IMR-90 (cell line): ENCODE data around the gene RUFY2. TPM values are rescaled to one million over a fixed set of nuclear protein-coding genes. Genes with fewer than 3 reads are reported as not detected.

Experiments used
- ATAC-seq: fragments of 200-7000 bp; cut with Tn5 transposase; 2 replicates; pipeline ENCODE4 v1.9.1; 2020; ENCODE audit warnings: low read depth, mild to moderate bottlenecking, moderate library complexity
- BruUV-seq: library from RNA; stranded (reverse); fragments of 400-500 nt; replicated peaks from 2 replicates; lab custom pipeline; 2021; lab: Mats Ljungman, UMichigan
- CTCF ChIA-PET: fragments of 300-600 bp; formaldehyde crosslinking; extraction: SDS; loops from one replicate; lab custom pipeline; 2021; ENCODE audit warnings: antibody characterized with exemption; lab: Yijun Ruan, JAX
- POLR2A ChIA-PET: fragments of 300-600 bp; sonication (Branson Sonifier 250); formaldehyde crosslinking; loops from one replicate; lab custom pipeline; 2022; ENCODE audit warnings: antibody characterized with exemption; ENCODE audit not compliant: unreplicated experiment; lab: Charles Lee
- DNase-seq: peaks from one replicate; pipeline ENCODE4 v3.0.0; 2013
- H2AFZ ChIP-seq: replicated peaks from 2 replicates; pipeline ENCODE3; 2013; ENCODE audit warnings: low read length, mild to moderate bottlenecking; ENCODE audit not compliant: poor library complexity
- H2AK5ac ChIP-seq: 2 replicates; pipeline ENCODE4 v1.6.1; 2013; ENCODE audit warnings: low read depth, low read length, inconsistent platforms
- H2AK9ac ChIP-seq: replicated peaks from 2 replicates; pipeline ENCODE3; 2013; ENCODE audit warnings: mild to moderate bottlenecking, low read depth, low read length, moderate library complexity; ENCODE audit not compliant: poor library complexity
- H2BK120ac ChIP-seq: 2 replicates; pipeline ENCODE4 v1.6.1; 2013; ENCODE audit warnings: low read depth, low read length, inconsistent platforms
- H2BK15ac ChIP-seq: 3 replicates; pipeline ENCODE4 v1.6.1; 2013; ENCODE audit warnings: low read depth, low read length, inconsistent platforms
- H2BK20ac ChIP-seq: 2 replicates; pipeline ENCODE4 v1.6.1; 2013; ENCODE audit warnings: low read depth, mild to moderate bottlenecking, inconsistent platforms, low read length, moderate library complexity
- H2BK5ac ChIP-seq: 2 replicates; pipeline ENCODE4 v1.6.1; 2013; ENCODE audit warnings: mild to moderate bottlenecking, low read depth, low read length, inconsistent platforms; ENCODE audit not compliant: poor library complexity, severe bottlenecking
- H3K14ac ChIP-seq: replicated peaks from 2 replicates; pipeline ENCODE4 v1.6.1; 2013; ENCODE audit warnings: low read depth, low read length, inconsistent platforms
- H3K18ac ChIP-seq: 2 replicates; pipeline ENCODE4 v1.6.1; 2013; ENCODE audit warnings: low read depth, low read length, control low read depth
- H3K23ac ChIP-seq: 2 replicates; pipeline ENCODE4 v1.6.1; 2013; ENCODE audit warnings: low read depth, low read length, inconsistent platforms
- H3K27ac ChIP-seq: 2 replicates; pipeline ENCODE4 v1.5.1; 2013; ENCODE audit warnings: mild to moderate bottlenecking, control low read depth, low read length; ENCODE audit not compliant: insufficient read depth
- H3K27me3 ChIP-seq: 2 replicates; pipeline ENCODE4 v1.6.1; 2013; ENCODE audit warnings: low read length; ENCODE audit not compliant: control insufficient read depth, insufficient read depth
- H3K36me3 ChIP-seq: 2 replicates; pipeline ENCODE4 v1.6.1; 2013; ENCODE audit warnings: low read length, mixed read lengths; ENCODE audit not compliant: control insufficient read depth, insufficient read depth
- H3K4ac ChIP-seq: 2 replicates; pipeline ENCODE4 v1.6.1; 2013; ENCODE audit warnings: low read depth, low read length, inconsistent platforms
- H3K4me1 ChIP-seq: 2 replicates; pipeline ENCODE4 v1.6.1; 2013; ENCODE audit warnings: low read length, mixed read lengths; ENCODE audit not compliant: control insufficient read depth, insufficient read depth
- H3K4me2 ChIP-seq: 2 replicates; pipeline ENCODE4 v1.6.1; 2013; ENCODE audit warnings: low read depth, mild to moderate bottlenecking, control low read depth, low read length, moderate library complexity
- H3K4me3 ChIP-seq: 2 replicates; pipeline ENCODE4 v1.5.1; 2013; ENCODE audit warnings: low read depth, mild to moderate bottlenecking, control low read depth, low read length, moderate library complexity; ENCODE audit not compliant: insufficient read depth
- H3K56ac ChIP-seq: 2 replicates; pipeline ENCODE4 v1.6.1; 2013; ENCODE audit warnings: low read length, inconsistent platforms; ENCODE audit not compliant: insufficient read depth; ENCODE audit errors: extremely low read depth
- H3K79me1 ChIP-seq, 2 experiments: 2 replicates each; pipeline ENCODE4 v1.6.1; 2013; ENCODE audit warnings: low read length in 2 of 2, inconsistent platforms in 1 of 2, low read depth in 1 of 2
- H3K9ac ChIP-seq: 2 replicates; pipeline ENCODE4 v1.6.1; 2013; ENCODE audit warnings: low read depth, low read length, control low read depth
- H3K9me1 ChIP-seq: 2 replicates; pipeline ENCODE4 v1.6.1; 2013; ENCODE audit warnings: low read length, inconsistent platforms; ENCODE audit not compliant: insufficient read depth
- H3K9me3 ChIP-seq: 2 replicates; pipeline ENCODE4 v1.6.1; 2013; ENCODE audit warnings: low read length; ENCODE audit not compliant: control insufficient read depth, insufficient read depth
- H4K20me1 ChIP-seq: 2 replicates; pipeline ENCODE4 v1.6.1; 2013; ENCODE audit warnings: low read length, inconsistent platforms; ENCODE audit not compliant: insufficient read depth
- H4K5ac ChIP-seq: 2 replicates; pipeline ENCODE4 v1.6.1; 2013; ENCODE audit warnings: mild to moderate bottlenecking, low read depth, low read length, control low read depth
- H4K8ac ChIP-seq, 2 experiments: 2 replicates each; pipeline ENCODE4 v1.6.1; 2013; ENCODE audit warnings: low read depth in 2 of 2, low read length in 2 of 2, control low read depth in 1 of 2, inconsistent platforms in 1 of 2
- H4K91ac ChIP-seq: 2 replicates; pipeline ENCODE4 v1.6.1; 2013; ENCODE audit warnings: low read depth, low read length, inconsistent platforms; ENCODE audit not compliant: insufficient read depth
- BHLHE40 ChIP-seq: fragments of 150-350 bp; IDR thresholded peaks from 2 replicates; pipeline ENCODE4 v1.6.1; 2016; ENCODE audit warnings: mild to moderate bottlenecking, low read depth, low read length
- CEBPB ChIP-seq: IDR thresholded peaks from 2 replicates; pipeline ENCODE4 v1.6.1; 2012; ENCODE audit warnings: low read depth, low read length, improper control_type of control experiment
- CHD1 ChIP-seq: IDR thresholded peaks from 2 replicates; pipeline ENCODE4 v1.6.1; 2012; ENCODE audit warnings: low read depth, low read length, improper control_type of control experiment
- FOS ChIP-seq: fragments of 150-350 bp; IDR thresholded peaks from 2 replicates; pipeline ENCODE4 v1.6.1; 2016; ENCODE audit warnings: low read depth, low read length
- MAFK ChIP-seq: IDR thresholded peaks from 2 replicates; pipeline ENCODE4 v1.6.1; 2012; ENCODE audit warnings: low read depth, low read length, improper control_type of control experiment
- MAZ ChIP-seq: IDR thresholded peaks from 2 replicates; pipeline ENCODE4 v1.6.1; 2012; ENCODE audit warnings: low read depth, mild to moderate bottlenecking, low read length, improper control_type of control experiment, moderate library complexity, borderline replicate concordance
- MXI1 ChIP-seq: IDR thresholded peaks from 2 replicates; pipeline ENCODE4 v1.6.1; 2012; ENCODE audit warnings: low read depth, mild to moderate bottlenecking, low read length, moderate library complexity, borderline replicate concordance
- NFE2L2 ChIP-seq: fragments of 150-350 bp; IDR thresholded peaks from 2 replicates; pipeline ENCODE4 v1.6.1; 2016; ENCODE audit warnings: low read depth, mild to moderate bottlenecking, low read length
- POLR2A ChIP-seq: IDR thresholded peaks from 2 replicates; pipeline ENCODE4 v1.6.1; 2012; ENCODE audit warnings: mild to moderate bottlenecking, low read depth, low read length
- RAD21 ChIP-seq: IDR thresholded peaks from 2 replicates; pipeline ENCODE4 v1.6.1; 2012; ENCODE audit warnings: low read length, improper control_type of control experiment
- RCOR1 ChIP-seq: IDR thresholded peaks from 2 replicates; pipeline ENCODE4 v1.6.1; 2012; ENCODE audit warnings: mild to moderate bottlenecking, low read length, improper control_type of control experiment; ENCODE audit not compliant: insufficient replicate concordance
- RFX5 ChIP-seq: IDR thresholded peaks from 2 replicates; pipeline ENCODE4 v1.8.0; 2012; ENCODE audit warnings: low read depth, mild to moderate bottlenecking, low read length, moderate library complexity
- SMC3 ChIP-seq: fragments of 150-350 bp; IDR thresholded peaks from 2 replicates; pipeline ENCODE4 v1.6.1; 2016; ENCODE audit warnings: low read depth, mild to moderate bottlenecking, antibody characterized with exemption, low read length, moderate library complexity
- WGBS, 2 experiments: methylation state at CpG; one replicate each; pipeline versions ENCODE4 v1.1.5 to v1.1.7; 2013; ENCODE audit warnings: missing lambda C conversion rate in 2 of 2; ENCODE audit not compliant: insufficient read length in 1 of 2; ENCODE audit errors: extremely low coverage in 2 of 2; 5-methylcytosine and 5-hydroxymethylcytosine counted together
- dilution Hi-C: fragments of 300-500 bp; cut with HindIII; formaldehyde crosslinking; loops from one replicate; pipeline ENCODE4 v1.14.3; 2018; ENCODE audit warnings: low sequenced_read_pairs; ENCODE audit not compliant: unreplicated experiment
- in situ Hi-C: fragments of 300-500 bp; cut with MboI; formaldehyde crosslinking; loops from 3 replicates; pipeline ENCODE4 v1.14.3; 2019; ENCODE audit warnings: low sequenced_read_pairs, inconsistent platforms, mixed read lengths
- intact Hi-C: fragments of 100-400 bp; cut with micrococcal nuclease; formaldehyde crosslinking; loops from 2 replicates; pipeline ENCODE4 v1.10.0; 2022
- polyA plus RNA-seq, 3 experiments: library from polyadenylated mRNA; depleted of rRNA; stranded (reverse); fragments of >200 nt; gene quantifications; 2 replicates each; pipeline ENCODE4 v1.2.3, GENCODE V29; 2012; ENCODE audit warnings: low replicate concordance in 1 of 3
- total RNA-seq: library from RNA; depleted of rRNA; stranded (reverse); fragments of >200 nt; gene quantifications from 2 replicates; pipeline ENCODE4 v1.2.3, GENCODE V29; 2012
- TF ChIP-seq, protein P1 (sequence below): fragments of 150-350 bp; IDR thresholded peaks from 2 replicates; pipeline ENCODE4 v1.6.1; 2016; ENCODE audit warnings: low read depth, mild to moderate bottlenecking, low read length, moderate library complexity, borderline replicate concordance
- TF ChIP-seq, protein P2 (sequence below): fragments of 150-350 bp; IDR thresholded peaks from 2 replicates; pipeline ENCODE4 v1.6.1; 2017; ENCODE audit warnings: mild to moderate bottlenecking, antibody characterized with exemption, low read length, low read depth
- TF ChIP-seq, protein P3 (sequence below): conservative IDR thresholded peaks from 2 replicates; pipeline ENCODE4 v1.5.1; 2012; ENCODE audit warnings: mild to moderate bottlenecking, low read depth, low read length, improper control_type of control experiment

The RUFY2 gene
- total and polyA plus RNA-seq, 2 of the 4 experiments (the other 2 are of a cell fraction) = 6.7 to 6.8 TPM

DNA sequence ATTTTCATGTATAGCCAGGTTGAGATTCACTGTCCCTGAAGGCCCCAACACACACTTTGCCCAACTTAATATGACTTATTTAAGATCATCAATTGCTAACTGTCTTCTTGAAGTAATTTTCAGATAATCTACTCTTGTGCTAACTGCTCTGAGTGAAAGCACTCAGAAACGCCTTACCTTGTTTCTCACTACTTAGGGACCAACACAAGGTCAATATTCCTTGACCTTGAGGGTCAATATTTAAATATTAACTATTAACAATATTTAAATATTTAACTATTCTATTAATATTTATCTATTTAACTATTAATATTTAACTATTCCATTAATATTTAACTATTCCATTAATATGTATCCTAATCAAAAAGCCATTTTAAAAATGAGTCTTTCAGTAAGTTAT is 101.2 kb downstream of the RUFY2 start:
- no peaks in the 10 kb centered on the region for H3K36me3 ChIP-seq
- no peak overlapping the region for H3K27ac ChIP-seq
- H2BK5ac ChIP-seq = no peak overlapping the region
- ChIA-PET CTCF (no interaction called here), POLR2A (no interaction called here)
- in situ Hi-C loops (no loop called here), intact Hi-C loops (no loop called here), dilution Hi-C loops (no loop called here)
- H3K9me1 ChIP-seq = no peaks in the 10 kb centered on the region
- no peaks in the 10 kb centered on the region for H3K4me1 ChIP-seq
- no peak for ATAC-seq
- TF ChIP-seq RAD21 (no peak), RFX5 (no peak), SMC3 (no peak), POLR2A (no peak), MAZ (no peak), NFE2L2 (no peak), MXI1 (no peak), MAFK (no peak), FOS (no peak), RCOR1 (no peak), CHD1 (no peak), CEBPB (no peak), BHLHE40 (no peak)
- TF ChIP-seq, protein P1, sequence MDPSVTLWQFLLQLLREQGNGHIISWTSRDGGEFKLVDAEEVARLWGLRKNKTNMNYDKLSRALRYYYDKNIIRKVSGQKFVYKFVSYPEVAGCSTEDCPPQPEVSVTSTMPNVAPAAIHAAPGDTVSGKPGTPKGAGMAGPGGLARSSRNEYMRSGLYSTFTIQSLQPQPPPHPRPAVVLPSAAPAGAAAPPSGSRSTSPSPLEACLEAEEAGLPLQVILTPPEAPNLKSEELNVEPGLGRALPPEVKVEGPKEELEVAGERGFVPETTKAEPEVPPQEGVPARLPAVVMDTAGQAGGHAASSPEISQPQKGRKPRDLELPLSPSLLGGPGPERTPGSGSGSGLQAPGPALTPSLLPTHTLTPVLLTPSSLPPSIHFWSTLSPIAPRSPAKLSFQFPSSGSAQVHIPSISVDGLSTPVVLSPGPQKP = no peak
- TF ChIP-seq, protein P2, sequence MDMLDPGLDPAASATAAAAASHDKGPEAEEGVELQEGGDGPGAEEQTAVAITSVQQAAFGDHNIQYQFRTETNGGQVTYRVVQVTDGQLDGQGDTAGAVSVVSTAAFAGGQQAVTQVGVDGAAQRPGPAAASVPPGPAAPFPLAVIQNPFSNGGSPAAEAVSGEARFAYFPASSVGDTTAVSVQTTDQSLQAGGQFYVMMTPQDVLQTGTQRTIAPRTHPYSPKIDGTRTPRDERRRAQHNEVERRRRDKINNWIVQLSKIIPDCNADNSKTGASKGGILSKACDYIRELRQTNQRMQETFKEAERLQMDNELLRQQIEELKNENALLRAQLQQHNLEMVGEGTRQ = no peak
- TF ChIP-seq, protein P3, sequence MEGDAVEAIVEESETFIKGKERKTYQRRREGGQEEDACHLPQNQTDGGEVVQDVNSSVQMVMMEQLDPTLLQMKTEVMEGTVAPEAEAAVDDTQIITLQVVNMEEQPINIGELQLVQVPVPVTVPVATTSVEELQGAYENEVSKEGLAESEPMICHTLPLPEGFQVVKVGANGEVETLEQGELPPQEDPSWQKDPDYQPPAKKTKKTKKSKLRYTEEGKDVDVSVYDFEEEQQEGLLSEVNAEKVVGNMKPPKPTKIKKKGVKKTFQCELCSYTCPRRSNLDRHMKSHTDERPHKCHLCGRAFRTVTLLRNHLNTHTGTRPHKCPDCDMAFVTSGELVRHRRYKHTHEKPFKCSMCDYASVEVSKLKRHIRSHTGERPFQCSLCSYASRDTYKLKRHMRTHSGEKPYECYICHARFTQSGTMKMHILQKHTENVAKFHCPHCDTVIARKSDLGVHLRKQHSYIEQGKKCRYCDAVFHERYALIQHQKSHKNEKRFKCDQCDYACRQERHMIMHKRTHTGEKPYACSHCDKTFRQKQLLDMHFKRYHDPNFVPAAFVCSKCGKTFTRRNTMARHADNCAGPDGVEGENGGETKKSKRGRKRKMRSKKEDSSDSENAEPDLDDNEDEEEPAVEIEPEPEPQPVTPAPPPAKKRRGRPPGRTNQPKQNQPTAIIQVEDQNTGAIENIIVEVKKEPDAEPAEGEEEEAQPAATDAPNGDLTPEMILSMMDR = no peak
- no peaks in the 10 kb centered on the region for H4K20me1 ChIP-seq
- no TSS peak for BruUV-seq
- no peak overlapping the region for H2AK5ac ChIP-seq
- H3K4me3 ChIP-seq = no peak overlapping the region
- H3K14ac ChIP-seq = no peak overlapping the region
- no peak overlapping the region for H2AK9ac ChIP-seq
- H3K18ac ChIP-seq = no peak overlapping the region
- no peaks in the 10 kb centered on the region for H3K79me1 ChIP-seq
- H3K27me3 ChIP-seq = no peaks in the 10 kb centered on the region
- no peak overlapping the region for H4K91ac ChIP-seq
- H4K8ac ChIP-seq = no peak overlapping the region
- H3K9ac ChIP-seq = no peak overlapping the region
- no peak overlapping the region for H2AFZ ChIP-seq
- H2BK20ac ChIP-seq = no peak overlapping the region
- no CpG with 5 or more reads among the region's 1 CpG for WGBS, 2 experiments
- no peak overlapping the region for H2BK15ac ChIP-seq
- H4K5ac ChIP-seq = no peak overlapping the region
- no peak overlapping the region for H3K4ac ChIP-seq
- H3K56ac ChIP-seq = no peak overlapping the region
- H3K23ac ChIP-seq = no peak overlapping the region
- DNase-seq = no peak
- H3K9me3 ChIP-seq = no peaks in the 10 kb centered on the region
- no peak overlapping the region for H3K4me2 ChIP-seq
- no peak overlapping the region for H2BK120ac ChIP-seq
